ENCODE results near the gene RAD51B.

DNA sequence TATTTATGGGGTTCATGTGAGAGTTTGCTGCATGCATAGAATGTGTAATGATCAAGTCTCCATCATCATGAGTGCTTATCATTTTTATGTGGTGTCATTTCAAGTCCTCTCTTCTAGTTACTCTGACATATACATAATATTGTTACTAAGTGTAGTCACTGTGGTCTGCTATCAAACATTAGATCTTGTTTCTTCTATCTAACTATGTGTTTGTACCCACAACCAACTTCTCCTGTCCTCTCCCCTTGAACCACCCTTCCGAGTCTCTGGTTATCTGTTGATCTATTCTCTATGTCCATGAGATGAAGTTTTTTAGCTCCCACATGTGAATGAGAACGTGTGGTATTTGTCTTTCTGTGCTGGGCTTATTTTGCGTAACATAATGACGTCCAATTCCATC lies 107.7 kb downstream of the RAD51B start:
- TF ChIP-seq, protein P1, sequence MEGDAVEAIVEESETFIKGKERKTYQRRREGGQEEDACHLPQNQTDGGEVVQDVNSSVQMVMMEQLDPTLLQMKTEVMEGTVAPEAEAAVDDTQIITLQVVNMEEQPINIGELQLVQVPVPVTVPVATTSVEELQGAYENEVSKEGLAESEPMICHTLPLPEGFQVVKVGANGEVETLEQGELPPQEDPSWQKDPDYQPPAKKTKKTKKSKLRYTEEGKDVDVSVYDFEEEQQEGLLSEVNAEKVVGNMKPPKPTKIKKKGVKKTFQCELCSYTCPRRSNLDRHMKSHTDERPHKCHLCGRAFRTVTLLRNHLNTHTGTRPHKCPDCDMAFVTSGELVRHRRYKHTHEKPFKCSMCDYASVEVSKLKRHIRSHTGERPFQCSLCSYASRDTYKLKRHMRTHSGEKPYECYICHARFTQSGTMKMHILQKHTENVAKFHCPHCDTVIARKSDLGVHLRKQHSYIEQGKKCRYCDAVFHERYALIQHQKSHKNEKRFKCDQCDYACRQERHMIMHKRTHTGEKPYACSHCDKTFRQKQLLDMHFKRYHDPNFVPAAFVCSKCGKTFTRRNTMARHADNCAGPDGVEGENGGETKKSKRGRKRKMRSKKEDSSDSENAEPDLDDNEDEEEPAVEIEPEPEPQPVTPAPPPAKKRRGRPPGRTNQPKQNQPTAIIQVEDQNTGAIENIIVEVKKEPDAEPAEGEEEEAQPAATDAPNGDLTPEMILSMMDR (IDR thresholded peaks at IDR 0.05) = no peak
- TF ChIP-seq, protein P2, sequence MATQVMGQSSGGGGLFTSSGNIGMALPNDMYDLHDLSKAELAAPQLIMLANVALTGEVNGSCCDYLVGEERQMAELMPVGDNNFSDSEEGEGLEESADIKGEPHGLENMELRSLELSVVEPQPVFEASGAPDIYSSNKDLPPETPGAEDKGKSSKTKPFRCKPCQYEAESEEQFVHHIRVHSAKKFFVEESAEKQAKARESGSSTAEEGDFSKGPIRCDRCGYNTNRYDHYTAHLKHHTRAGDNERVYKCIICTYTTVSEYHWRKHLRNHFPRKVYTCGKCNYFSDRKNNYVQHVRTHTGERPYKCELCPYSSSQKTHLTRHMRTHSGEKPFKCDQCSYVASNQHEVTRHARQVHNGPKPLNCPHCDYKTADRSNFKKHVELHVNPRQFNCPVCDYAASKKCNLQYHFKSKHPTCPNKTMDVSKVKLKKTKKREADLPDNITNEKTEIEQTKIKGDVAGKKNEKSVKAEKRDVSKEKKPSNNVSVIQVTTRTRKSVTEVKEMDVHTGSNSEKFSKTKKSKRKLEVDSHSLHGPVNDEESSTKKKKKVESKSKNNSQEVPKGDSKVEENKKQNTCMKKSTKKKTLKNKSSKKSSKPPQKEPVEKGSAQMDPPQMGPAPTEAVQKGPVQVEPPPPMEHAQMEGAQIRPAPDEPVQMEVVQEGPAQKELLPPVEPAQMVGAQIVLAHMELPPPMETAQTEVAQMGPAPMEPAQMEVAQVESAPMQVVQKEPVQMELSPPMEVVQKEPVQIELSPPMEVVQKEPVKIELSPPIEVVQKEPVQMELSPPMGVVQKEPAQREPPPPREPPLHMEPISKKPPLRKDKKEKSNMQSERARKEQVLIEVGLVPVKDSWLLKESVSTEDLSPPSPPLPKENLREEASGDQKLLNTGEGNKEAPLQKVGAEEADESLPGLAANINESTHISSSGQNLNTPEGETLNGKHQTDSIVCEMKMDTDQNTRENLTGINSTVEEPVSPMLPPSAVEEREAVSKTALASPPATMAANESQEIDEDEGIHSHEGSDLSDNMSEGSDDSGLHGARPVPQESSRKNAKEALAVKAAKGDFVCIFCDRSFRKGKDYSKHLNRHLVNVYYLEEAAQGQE (IDR thresholded peaks at IDR 0.05; ENCODE audit: insufficient read depth in 1 of 2, low read depth in 2 of 2, low read length in 1 of 2) = no peak
